WERI-Rb-1 (cell line): Measurements from ENCODE around the gene UBA6.
"Not testable (repeated sequence)": the region's sequence is repeated elsewhere in the genome, so short reads cannot be mapped to it uniquely, and the experiment has no call there.

Source experiments
- DNase-seq: peaks from one replicate; pipeline ENCODE4 v3.0.0-alpha.2; 2020
- H3K27ac ChIP-seq: fragments of 250-450 bp; sonication (Bioruptor Pico); 2 replicates; pipeline ENCODE4 v1.5.1; 2020; ENCODE audit warnings: mild to moderate bottlenecking, moderate library complexity
- H3K27me3 ChIP-seq: fragments of 250-450 bp; sonication (Bioruptor Pico); 2 replicates; pipeline ENCODE4 v1.5.1; 2021; ENCODE audit warnings: mild to moderate bottlenecking, low read depth, moderate library complexity; ENCODE audit not compliant: insufficient read depth, severe bottlenecking
- H3K36me3 ChIP-seq: fragments of 250-450 bp; sonication (Bioruptor Pico); 2 replicates; pipeline ENCODE4 v1.5.1; 2020; ENCODE audit warnings: mild to moderate bottlenecking, moderate library complexity
- H3K4me3 ChIP-seq: 2 replicates; pipeline ENCODE4 v1.5.1; 2011; ENCODE audit warnings: low read depth, mild to moderate bottlenecking, control low read depth, low read length
- H3K9me3 ChIP-seq: fragments of 250-450 bp; sonication (Bioruptor Pico); 2 replicates; pipeline ENCODE4 v1.5.1; 2021; ENCODE audit warnings: mild to moderate bottlenecking, moderate library complexity; ENCODE audit not compliant: severe bottlenecking
- TF ChIP-seq, protein P1 (sequence below): IDR thresholded peaks from 2 replicates; pipeline ENCODE4 v1.5.1; 2011; ENCODE audit warnings: low read depth, mild to moderate bottlenecking, control low read depth, inconsistent platforms, low read length

Gene UBA6

GRCh38 chr4:67743194-67743593 lies 42.2 kb upstream of the UBA6 start:
- TF ChIP-seq, protein P1, sequence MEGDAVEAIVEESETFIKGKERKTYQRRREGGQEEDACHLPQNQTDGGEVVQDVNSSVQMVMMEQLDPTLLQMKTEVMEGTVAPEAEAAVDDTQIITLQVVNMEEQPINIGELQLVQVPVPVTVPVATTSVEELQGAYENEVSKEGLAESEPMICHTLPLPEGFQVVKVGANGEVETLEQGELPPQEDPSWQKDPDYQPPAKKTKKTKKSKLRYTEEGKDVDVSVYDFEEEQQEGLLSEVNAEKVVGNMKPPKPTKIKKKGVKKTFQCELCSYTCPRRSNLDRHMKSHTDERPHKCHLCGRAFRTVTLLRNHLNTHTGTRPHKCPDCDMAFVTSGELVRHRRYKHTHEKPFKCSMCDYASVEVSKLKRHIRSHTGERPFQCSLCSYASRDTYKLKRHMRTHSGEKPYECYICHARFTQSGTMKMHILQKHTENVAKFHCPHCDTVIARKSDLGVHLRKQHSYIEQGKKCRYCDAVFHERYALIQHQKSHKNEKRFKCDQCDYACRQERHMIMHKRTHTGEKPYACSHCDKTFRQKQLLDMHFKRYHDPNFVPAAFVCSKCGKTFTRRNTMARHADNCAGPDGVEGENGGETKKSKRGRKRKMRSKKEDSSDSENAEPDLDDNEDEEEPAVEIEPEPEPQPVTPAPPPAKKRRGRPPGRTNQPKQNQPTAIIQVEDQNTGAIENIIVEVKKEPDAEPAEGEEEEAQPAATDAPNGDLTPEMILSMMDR = no peak
- Histone ChIP-seq H3K9me3 (no peaks in the 10 kb centered on the region), H3K27me3 (no peaks in the 10 kb centered on the region), H3K36me3 (no peaks in the 10 kb centered on the region), H3K27ac (no peak overlapping the region), H3K4me3 (no peak overlapping the region)
- DNase-seq = no peak

DNA sequence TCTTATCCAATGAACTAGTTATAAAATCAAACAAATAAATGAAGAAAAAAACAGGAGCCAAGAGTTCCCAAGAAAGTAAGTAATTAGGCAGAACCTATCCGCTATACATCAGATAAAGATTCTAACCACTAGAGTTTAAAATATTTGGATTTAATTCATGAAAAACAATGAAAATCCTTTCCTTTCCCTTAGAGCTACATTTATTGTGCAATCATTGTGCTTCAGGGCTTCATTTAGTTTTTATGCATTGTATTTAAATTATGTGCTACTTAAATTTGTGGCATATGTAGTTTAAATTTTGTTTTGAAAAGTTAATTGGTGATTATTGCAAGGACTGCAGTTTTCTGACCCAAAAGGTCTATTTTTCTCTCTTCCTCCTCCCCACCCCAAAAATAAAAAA lies 35.3 kb upstream of the UBA6 start:
- no peaks in the 10 kb centered on the region for H3K9me3 ChIP-seq
- TF ChIP-seq, protein P1 = no peak
- no peak overlapping the region for H3K4me3 ChIP-seq
- H3K27me3 ChIP-seq = no peaks in the 10 kb centered on the region
- no peaks in the 10 kb centered on the region for H3K36me3 ChIP-seq
- H3K27ac ChIP-seq = no peak overlapping the region
- no peak for DNase-seq

DNA sequence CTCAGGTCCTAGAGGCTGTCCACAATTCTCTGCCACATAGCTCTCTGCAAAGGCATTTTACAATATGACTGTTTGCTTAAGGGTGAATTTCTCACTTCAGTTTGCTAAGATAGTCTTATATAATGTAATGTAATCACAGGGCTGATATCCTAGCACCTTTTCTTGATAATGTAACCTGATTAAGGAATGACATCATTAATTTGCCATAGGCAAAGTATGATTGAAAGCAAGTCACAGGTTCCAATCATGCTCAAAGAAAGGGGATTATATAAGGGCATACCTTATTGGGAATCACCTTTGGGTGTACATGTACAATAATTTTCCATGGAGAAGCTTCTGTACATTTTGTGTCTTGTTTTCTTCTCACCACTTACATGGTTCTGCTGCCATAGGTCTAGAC lies 34.4 kb upstream of the UBA6 start:
- TF ChIP-seq, protein P1 = no peak
- no peaks in the 10 kb centered on the region for H3K9me3 ChIP-seq
- H3K4me3 ChIP-seq = no peak overlapping the region
- DNase-seq = no peak
- H3K27me3 ChIP-seq = no peaks in the 10 kb centered on the region
- no peak overlapping the region for H3K27ac ChIP-seq
- no peaks in the 10 kb centered on the region for H3K36me3 ChIP-seq

- H3K9me3 ChIP-seq, H3K27ac ChIP-seq, DNase-seq, H3K27me3 ChIP-seq, H3K4me3 ChIP-seq, H3K36me3 ChIP-seq: not testable (repeated sequence)
These were observed 29.6 kb upstream of the UBA6 start for GRCh38 chr4:67730511-67730910.

DNA sequence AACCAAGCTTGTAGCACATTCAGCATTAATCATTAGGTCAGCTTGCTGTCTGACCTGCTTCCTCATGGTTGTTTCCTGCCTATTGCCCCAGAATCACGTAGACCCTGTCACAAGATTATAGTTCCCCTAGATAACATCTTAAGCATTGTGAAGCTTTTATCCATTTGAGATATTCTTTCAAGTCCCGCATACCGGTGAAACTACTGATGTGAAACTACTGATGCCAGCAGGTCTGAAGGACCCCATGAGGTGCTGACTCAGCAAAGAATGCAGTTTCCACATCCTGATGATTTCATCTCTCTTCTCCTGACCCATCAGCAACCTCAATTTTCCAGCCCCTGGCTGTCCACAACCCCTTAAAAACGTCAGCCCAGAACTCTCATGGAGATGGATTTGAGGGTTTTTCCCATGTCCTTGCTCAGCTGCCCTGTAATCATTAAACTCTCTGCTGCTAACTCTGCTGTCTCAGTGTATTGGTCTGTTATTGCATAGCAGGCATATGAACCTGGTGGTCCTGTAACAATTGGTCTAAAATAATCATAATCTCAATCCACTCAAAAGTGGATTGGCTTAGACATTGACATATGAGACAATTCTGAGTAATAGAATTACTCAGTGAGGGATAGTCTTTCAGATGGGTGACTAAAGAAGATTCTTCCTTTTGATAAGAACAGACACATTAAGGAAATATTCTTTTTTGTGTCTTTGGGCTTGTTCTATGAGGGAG lies 26.3 kb upstream of the UBA6 start:
- no peak overlapping the region for H3K4me3 ChIP-seq
- no peaks in the 10 kb centered on the region for H3K27me3 ChIP-seq
- H3K27ac ChIP-seq = no peak overlapping the region
- no peaks in the 10 kb centered on the region for H3K36me3 ChIP-seq
- H3K9me3 ChIP-seq = no peaks in the 10 kb centered on the region
- no peak for DNase-seq
- TF ChIP-seq, protein P1 = no peak

GRCh38 chr4:67725981-67726380 lies 25.0 kb upstream of the UBA6 start:
- H3K9me3 ChIP-seq = no peaks in the 10 kb centered on the region
- H3K4me3 ChIP-seq = no peak overlapping the region
- DNase-seq = no peak
- no peaks in the 10 kb centered on the region for H3K36me3 ChIP-seq
- no peak overlapping the region for H3K27ac ChIP-seq
- no peaks in the 10 kb centered on the region for H3K27me3 ChIP-seq
- TF ChIP-seq, protein P1 = no peak
